Measurements from ENCODE around the gene NME8.

NME8 gene

DNA sequence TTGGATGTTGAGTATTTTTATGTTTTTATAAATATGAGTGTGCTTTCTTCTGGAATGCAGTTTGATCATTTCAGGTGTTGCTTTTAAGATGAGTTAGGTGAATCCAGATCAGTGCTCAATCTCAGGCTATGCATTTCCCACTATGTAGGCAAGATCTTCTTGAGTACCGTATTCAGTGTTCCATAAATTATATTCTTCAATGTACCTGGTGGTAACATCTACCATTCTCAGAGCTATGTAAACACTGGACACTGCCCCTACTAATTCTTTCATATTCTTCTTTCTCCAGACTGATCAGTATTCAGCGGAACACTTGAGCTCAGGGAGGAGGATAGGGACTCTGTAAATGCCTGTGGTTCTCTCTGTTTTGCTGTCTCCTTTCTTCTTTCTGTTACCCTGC, 25.5 kb upstream of the NME8 start:
- H2AFZ ChIP-seq (ENCODE audit: low read depth, low read length), result no peak overlapping the region
- no peak overlapping the region for H3K27ac ChIP-seq (ENCODE audit: low read length, poor library complexity, severe bottlenecking)
- no peak overlapping the region for H2AK5ac ChIP-seq (ENCODE audit: low read length, severe bottlenecking)
- peaks cover 5% of the 10 kb centered on the region for H3K9me3 ChIP-seq (ENCODE audit: control insufficient read depth, low read length)
- H3K36me3 ChIP-seq (ENCODE audit: control insufficient read depth in 1 of 2, insufficient read depth in 2 of 2, low read depth in 1 of 2, low read length in 2 of 2), result no peaks in the 10 kb centered on the region
- H3K23ac ChIP-seq (ENCODE audit: low read length in 2 of 2), result no peak overlapping the region
- WGBS, result 92% methylated on average over 2 of the region's 2 CpGs
- no peak overlapping the region for H3K14ac ChIP-seq (ENCODE audit: low read length in 2 of 2)
- H3K4me1 ChIP-seq (ENCODE audit: control insufficient read depth, insufficient read depth, low read depth, low read length), result no peaks in the 10 kb centered on the region
- no peak overlapping the region for H2BK120ac ChIP-seq (ENCODE audit: low read depth, low read length)
- no peak for DNase-seq
- no peak overlapping the region for H2BK12ac ChIP-seq (ENCODE audit: low read length in 2 of 2)
- H3K4ac ChIP-seq (ENCODE audit: low read depth in 1 of 2, low read length in 2 of 2), result no peak overlapping the region
- no peak overlapping the region for H4K91ac ChIP-seq (ENCODE audit: low read length)
- no peaks in the 10 kb centered on the region for H3K79me1 ChIP-seq (replicated peaks; ENCODE audit: low read length, poor library complexity, severe bottlenecking)
- H3K9ac ChIP-seq (ENCODE audit: low read length), result no peak overlapping the region
- no peak overlapping the region for H2BK15ac ChIP-seq (ENCODE audit: low read depth, poor library complexity, severe bottlenecking)
- H3K4me3 ChIP-seq (ENCODE audit: insufficient read depth in 1 of 2, low read depth in 1 of 2, low read length in 2 of 2), result no peak overlapping the region
- H3K27me3 ChIP-seq (ENCODE audit: control insufficient read depth in 1 of 2, insufficient read depth in 1 of 2, low read length in 2 of 2), result no peaks in the 10 kb centered on the region
- H4K8ac ChIP-seq (ENCODE audit: low read length), result no peak overlapping the region
- H3K18ac ChIP-seq (ENCODE audit: low read depth in 1 of 2, low read length in 2 of 2), result no peak overlapping the region
- no peak overlapping the region for H3K4me2 ChIP-seq (ENCODE audit: low read length, poor library complexity, severe bottlenecking)
- H2BK5ac ChIP-seq (ENCODE audit: low read depth, low read length, poor library complexity, severe bottlenecking), result no peak overlapping the region

DNA sequence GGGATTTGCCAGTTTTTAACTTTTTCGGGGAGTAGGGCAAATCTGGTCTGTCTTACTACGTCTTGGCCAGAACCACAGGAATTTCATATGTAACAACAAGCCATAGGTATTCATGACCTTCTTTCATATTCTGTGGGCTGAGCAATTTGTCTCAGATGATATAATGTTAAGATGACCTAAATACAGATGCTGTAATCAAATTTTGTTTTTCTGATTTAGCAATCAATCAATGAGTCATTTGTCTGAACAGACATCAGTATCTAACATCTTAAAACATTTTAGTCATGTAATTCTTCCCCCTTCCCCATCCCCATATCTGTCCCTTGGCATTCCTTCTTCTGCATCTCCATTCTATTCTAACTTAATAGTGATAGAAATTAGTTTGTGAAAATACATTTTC, 24.8 kb upstream of the NME8 start:
- WGBS, result no CpG with 5 or more reads among the region's 2 CpGs
- no peak overlapping the region for H3K14ac ChIP-seq (ENCODE audit: low read length in 2 of 2)
- no peak overlapping the region for H4K8ac ChIP-seq (ENCODE audit: low read length)

GRCh38 chr7:37825038-37825437, 23.4 kb upstream of the NME8 start:
- no peak overlapping the region for H3K23ac ChIP-seq (ENCODE audit: low read length in 2 of 2)
- H3K4me3 ChIP-seq (ENCODE audit: insufficient read depth in 1 of 2, low read depth in 1 of 2, low read length in 2 of 2), result no peak overlapping the region
- H3K9me3 ChIP-seq (ENCODE audit: control insufficient read depth, low read length), result peaks cover 5% of the 10 kb centered on the region
- no peak overlapping the region for H4K91ac ChIP-seq (ENCODE audit: low read length)
- no peaks in the 10 kb centered on the region for H3K36me3 ChIP-seq (ENCODE audit: control insufficient read depth in 1 of 2, insufficient read depth in 2 of 2, low read depth in 1 of 2, low read length in 2 of 2)
- no peak overlapping the region for H2BK5ac ChIP-seq (ENCODE audit: low read depth, low read length, poor library complexity, severe bottlenecking)
- DNase-seq, result no peak
- H3K4me1 ChIP-seq (ENCODE audit: control insufficient read depth, insufficient read depth, low read depth, low read length), result no peaks in the 10 kb centered on the region
- no peak overlapping the region for H2BK120ac ChIP-seq (ENCODE audit: low read depth, low read length)
- no peaks in the 10 kb centered on the region for H3K27me3 ChIP-seq (ENCODE audit: control insufficient read depth in 1 of 2, insufficient read depth in 1 of 2, low read length in 2 of 2)
- H3K27ac ChIP-seq (ENCODE audit: low read length, poor library complexity, severe bottlenecking), result no peak overlapping the region
- H4K8ac ChIP-seq (ENCODE audit: low read length), result no peak overlapping the region
- H3K4ac ChIP-seq (ENCODE audit: low read depth in 1 of 2, low read length in 2 of 2), result no peak overlapping the region
- H3K79me1 ChIP-seq (replicated peaks; ENCODE audit: low read length, poor library complexity, severe bottlenecking), result no peaks in the 10 kb centered on the region
- no peak overlapping the region for H2BK15ac ChIP-seq (ENCODE audit: low read depth, poor library complexity, severe bottlenecking)
- H3K14ac ChIP-seq (ENCODE audit: low read length in 2 of 2), result no peak overlapping the region
- WGBS, result 65% methylated on average over 2 of the region's 3 CpGs
- no peak overlapping the region for H2BK12ac ChIP-seq (ENCODE audit: low read length in 2 of 2)
- no peak overlapping the region for H2AFZ ChIP-seq (ENCODE audit: low read depth, low read length)
- H3K4me2 ChIP-seq (ENCODE audit: low read length, poor library complexity, severe bottlenecking), result no peak overlapping the region
- no peak overlapping the region for H2AK5ac ChIP-seq (ENCODE audit: low read length, severe bottlenecking)
- no peak overlapping the region for H3K9ac ChIP-seq (ENCODE audit: low read length)
- H3K18ac ChIP-seq (ENCODE audit: low read depth in 1 of 2, low read length in 2 of 2), result no peak overlapping the region

More for the DNA sequence above, 24.8 kb upstream of the NME8 start:
- Histone ChIP-seq H2AK5ac (ENCODE audit: low read length, severe bottlenecking) (no peak overlapping the region), H3K27ac (ENCODE audit: low read length, poor library complexity, severe bottlenecking) (no peak overlapping the region), H2BK5ac (ENCODE audit: low read depth, low read length, poor library complexity, severe bottlenecking) (no peak overlapping the region), H2AFZ (ENCODE audit: low read depth, low read length) (no peak overlapping the region), H2BK12ac (ENCODE audit: low read length in 2 of 2) (no peak overlapping the region), H3K4me1 (ENCODE audit: control insufficient read depth, insufficient read depth, low read depth, low read length) (no peaks in the 10 kb centered on the region), H3K79me1 (replicated peaks; ENCODE audit: low read length, poor library complexity, severe bottlenecking) (no peaks in the 10 kb centered on the region), H3K27me3 (ENCODE audit: control insufficient read depth in 1 of 2, insufficient read depth in 1 of 2, low read length in 2 of 2) (no peaks in the 10 kb centered on the region), H3K4me3 (ENCODE audit: insufficient read depth in 1 of 2, low read depth in 1 of 2, low read length in 2 of 2) (no peak overlapping the region), H3K9ac (ENCODE audit: low read length) (no peak overlapping the region), H3K4ac (ENCODE audit: low read depth in 1 of 2, low read length in 2 of 2) (no peak overlapping the region), H2BK15ac (ENCODE audit: low read depth, poor library complexity, severe bottlenecking) (no peak overlapping the region), H4K91ac (ENCODE audit: low read length) (no peak overlapping the region), H3K23ac (ENCODE audit: low read length in 2 of 2) (no peak overlapping the region), H3K36me3 (ENCODE audit: control insufficient read depth in 1 of 2, insufficient read depth in 2 of 2, low read depth in 1 of 2, low read length in 2 of 2) (no peaks in the 10 kb centered on the region), H3K9me3 (ENCODE audit: control insufficient read depth, low read length) (peaks cover 5% of the 10 kb centered on the region), H3K4me2 (ENCODE audit: low read length, poor library complexity, severe bottlenecking) (no peak overlapping the region), H2BK120ac (ENCODE audit: low read depth, low read length) (no peak overlapping the region), H3K18ac (ENCODE audit: low read depth in 1 of 2, low read length in 2 of 2) (no peak overlapping the region)
- no peak for DNase-seq

GRCh38 chr7:37826825-37827224, 21.6 kb upstream of the NME8 start:
- Histone ChIP-seq H3K9ac (ENCODE audit: low read length) (no peak overlapping the region), H3K36me3 (ENCODE audit: control insufficient read depth in 1 of 2, insufficient read depth in 2 of 2, low read depth in 1 of 2, low read length in 2 of 2) (no peaks in the 10 kb centered on the region), H2AFZ (ENCODE audit: low read depth, low read length) (no peak overlapping the region), H3K14ac (ENCODE audit: low read length in 2 of 2) (no peak overlapping the region), H3K4ac (ENCODE audit: low read depth in 1 of 2, low read length in 2 of 2) (no peak overlapping the region), H2BK120ac (ENCODE audit: low read depth, low read length) (no peak overlapping the region), H2AK5ac (ENCODE audit: low read length, severe bottlenecking) (no peak overlapping the region), H3K4me3 (ENCODE audit: insufficient read depth in 1 of 2, low read depth in 1 of 2, low read length in 2 of 2) (no peak overlapping the region), H2BK15ac (ENCODE audit: low read depth, poor library complexity, severe bottlenecking) (no peak overlapping the region), H3K18ac (ENCODE audit: low read depth in 1 of 2, low read length in 2 of 2) (no peak overlapping the region), H4K8ac (ENCODE audit: low read length) (no peak overlapping the region), H3K9me3 (ENCODE audit: control insufficient read depth, low read length) (no peaks in the 10 kb centered on the region), H2BK5ac (ENCODE audit: low read depth, low read length, poor library complexity, severe bottlenecking) (no peak overlapping the region), H3K27me3 (ENCODE audit: control insufficient read depth in 1 of 2, insufficient read depth in 1 of 2, low read length in 2 of 2) (no peaks in the 10 kb centered on the region), H4K91ac (ENCODE audit: low read length) (no peak overlapping the region), H3K4me1 (ENCODE audit: control insufficient read depth, insufficient read depth, low read depth, low read length) (no peaks in the 10 kb centered on the region), H3K79me1 (replicated peaks; ENCODE audit: low read length, poor library complexity, severe bottlenecking) (no peaks in the 10 kb centered on the region), H3K23ac (ENCODE audit: low read length in 2 of 2) (no peak overlapping the region), H3K27ac (ENCODE audit: low read length, poor library complexity, severe bottlenecking) (no peak overlapping the region), H3K4me2 (ENCODE audit: low read length, poor library complexity, severe bottlenecking) (no peak overlapping the region), H2BK12ac (ENCODE audit: low read length in 2 of 2) (no peak overlapping the region)
- 54% methylated on average over 4 of the region's 4 CpGs for WGBS
- no peak for DNase-seq
